ENCODE results near the gene R3HDM4.

The R3HDM4 gene

GRCh38 chr19:939439-939838, 26.4 kb upstream of the R3HDM4 start:
- CTCF ChIA-PET: no interaction called here
- no peak for DNase-seq (ENCODE audit: extremely low spot score)
- POLR2A ChIA-PET: interaction anchor here (1.1 kb wide), 1 partner anchor 20 kb away, joined by 3 read pairs; no protein-coding TSS in a partner anchor
- TF ChIP-seq ARNT (IDR thresholded peaks at IDR 0.05) (no peak), ELF4 (IDR thresholded peaks at IDR 0.05) (no peak), FOXA1 (IDR thresholded peaks at IDR 0.05) (no peak), NFRKB (IDR thresholded peaks at IDR 0.05) (no peak), ZNF384 (IDR thresholded peaks at IDR 0.05) (no peak), HDGF (IDR thresholded peaks at IDR 0.05; ENCODE audit: borderline replicate concordance) (no peak), LEF1 (IDR thresholded peaks at IDR 0.05; ENCODE audit: borderline replicate concordance) (no peak), L3MBTL2 (conservative IDR thresholded peaks at IDR 0.05) (no peak), SP1 (IDR thresholded peaks at IDR 0.05) (no peak), CTBP1 (IDR thresholded peaks at IDR 0.05; ENCODE audit: borderline replicate concordance) (no peak), SUZ12 (IDR thresholded peaks at IDR 0.05) (no peak), FOXK2 (IDR thresholded peaks at IDR 0.05) (no peak), BHLHE40 (IDR thresholded peaks at IDR 0.05; ENCODE audit: borderline replicate concordance) (no peak), TARDBP (IDR thresholded peaks at IDR 0.05) (no peak), FOXM1 (IDR thresholded peaks at IDR 0.05; ENCODE audit: borderline replicate concordance) (no peak)
- TF ChIP-seq, protein P1, sequence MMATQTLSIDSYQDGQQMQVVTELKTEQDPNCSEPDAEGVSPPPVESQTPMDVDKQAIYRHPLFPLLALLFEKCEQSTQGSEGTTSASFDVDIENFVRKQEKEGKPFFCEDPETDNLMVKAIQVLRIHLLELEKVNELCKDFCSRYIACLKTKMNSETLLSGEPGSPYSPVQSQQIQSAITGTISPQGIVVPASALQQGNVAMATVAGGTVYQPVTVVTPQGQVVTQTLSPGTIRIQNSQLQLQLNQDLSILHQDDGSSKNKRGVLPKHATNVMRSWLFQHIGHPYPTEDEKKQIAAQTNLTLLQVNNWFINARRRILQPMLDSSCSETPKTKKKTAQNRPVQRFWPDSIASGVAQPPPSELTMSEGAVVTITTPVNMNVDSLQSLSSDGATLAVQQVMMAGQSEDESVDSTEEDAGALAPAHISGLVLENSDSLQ (IDR thresholded peaks at IDR 0.05): no peak

DNA sequence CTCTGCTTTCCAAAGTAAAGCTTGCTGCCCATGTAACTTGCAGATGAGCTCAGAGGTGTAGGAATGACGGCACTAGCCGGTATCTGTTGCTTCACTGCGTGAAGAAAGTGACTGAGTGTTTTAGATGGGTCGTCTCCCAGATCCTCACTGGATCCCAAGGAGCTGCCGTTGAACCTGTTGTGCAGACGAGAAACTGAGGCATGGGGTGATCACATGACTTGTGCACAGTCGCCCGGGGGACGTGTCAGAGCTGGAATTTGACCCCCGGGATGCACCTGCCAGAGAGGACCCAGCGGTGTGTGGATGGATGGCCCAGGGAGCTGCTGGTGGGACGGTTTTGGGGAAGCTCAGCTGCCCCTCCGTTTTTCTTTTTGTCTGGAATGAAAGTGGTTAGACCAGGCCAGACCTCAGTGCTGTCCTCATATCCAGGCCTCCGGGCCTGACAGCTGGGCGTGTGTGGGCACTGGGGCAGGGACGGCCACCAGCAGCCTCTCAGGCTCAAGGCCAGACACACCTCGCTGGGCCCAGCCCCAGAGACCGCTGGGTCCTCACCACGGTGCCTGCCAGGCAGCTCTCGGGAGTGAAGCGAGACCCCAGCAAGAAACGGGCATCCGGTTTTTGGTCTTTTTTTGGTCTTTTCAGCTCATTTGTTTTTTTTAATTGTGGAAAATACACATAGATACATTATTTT, 25.4 kb upstream of the R3HDM4 start:
- ChIA-PET POLR2A (interaction anchor here (1.1 kb wide), 1 partner anchor 21 kb away, joined by 3 read pairs; no protein-coding TSS in a partner anchor), CTCF (no interaction called here)

DNA sequence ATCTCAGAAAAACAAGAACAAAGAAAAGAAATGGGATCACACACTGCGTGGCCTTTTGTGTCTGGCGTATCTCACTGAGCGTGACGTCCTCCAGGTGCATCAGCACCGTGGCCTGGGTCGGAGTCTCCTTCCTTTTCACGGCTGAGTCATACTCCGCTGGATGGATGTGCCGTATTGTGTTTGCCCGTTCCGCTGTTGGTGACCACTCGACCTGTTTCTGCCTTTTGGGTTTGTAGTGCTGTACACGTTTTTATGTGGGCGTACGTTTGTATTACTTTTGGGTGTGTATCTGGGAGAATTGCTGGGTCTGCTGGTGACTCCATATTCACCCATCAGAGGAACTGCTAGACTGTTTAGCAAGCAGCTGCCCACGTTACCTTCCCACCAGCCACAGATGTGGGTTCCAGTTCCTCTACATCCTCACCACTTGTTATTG, 24.3 kb upstream of the R3HDM4 start:
- TF ChIP-seq TARDBP (IDR thresholded peaks at IDR 0.05): no peak
- no peak for TF ChIP-seq HDGF (IDR thresholded peaks at IDR 0.05; ENCODE audit: borderline replicate concordance)
- no peak for TF ChIP-seq LEF1 (IDR thresholded peaks at IDR 0.05; ENCODE audit: borderline replicate concordance)
- no peak for TF ChIP-seq ELF4 (IDR thresholded peaks at IDR 0.05)
- no peak for TF ChIP-seq ZNF384 (IDR thresholded peaks at IDR 0.05)
- no peak for TF ChIP-seq ARNT (IDR thresholded peaks at IDR 0.05)
- no peak for TF ChIP-seq SP1 (IDR thresholded peaks at IDR 0.05)
- no peak for TF ChIP-seq FOXK2 (IDR thresholded peaks at IDR 0.05)
- TF ChIP-seq SUZ12 (IDR thresholded peaks at IDR 0.05): no peak
- TF ChIP-seq NFRKB (IDR thresholded peaks at IDR 0.05): no peak
- TF ChIP-seq, protein P1 (IDR thresholded peaks at IDR 0.05): no peak
- no peak for TF ChIP-seq CTBP1 (IDR thresholded peaks at IDR 0.05; ENCODE audit: borderline replicate concordance)
- TF ChIP-seq L3MBTL2 (conservative IDR thresholded peaks at IDR 0.05): no peak
- no peak for TF ChIP-seq FOXM1 (IDR thresholded peaks at IDR 0.05; ENCODE audit: borderline replicate concordance)
- TF ChIP-seq BHLHE40 (IDR thresholded peaks at IDR 0.05; ENCODE audit: borderline replicate concordance): no peak
- no peak for TF ChIP-seq FOXA1 (IDR thresholded peaks at IDR 0.05)
- POLR2A ChIA-PET: no interaction called here
- no peak for DNase-seq (ENCODE audit: extremely low spot score)
- CTCF ChIA-PET: no interaction called here

More for the DNA sequence above, 25.4 kb upstream of the R3HDM4 start:
- no peak for TF ChIP-seq ARNT (IDR thresholded peaks at IDR 0.05)
- no peak for TF ChIP-seq ELF4 (IDR thresholded peaks at IDR 0.05)
- DNase-seq (ENCODE audit: extremely low spot score): no peak

DNA sequence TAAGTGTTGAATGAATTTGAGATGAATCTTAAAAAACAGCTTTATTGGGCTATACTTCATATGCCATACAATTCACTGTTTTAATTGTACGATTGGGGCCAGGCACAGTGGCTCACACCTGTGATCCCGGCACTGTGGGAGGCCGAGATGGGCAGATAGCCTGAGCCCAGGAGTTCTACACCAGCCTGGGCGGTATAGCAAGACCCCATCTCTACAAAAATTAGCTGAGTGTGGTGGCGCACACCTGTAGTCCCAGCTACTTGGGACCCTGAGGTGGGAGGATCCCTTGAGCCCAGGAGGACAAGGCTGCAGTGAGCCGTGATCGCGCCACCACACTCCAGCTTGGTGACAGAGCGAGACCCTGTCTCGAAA, 23.1 kb upstream of the R3HDM4 start:
- ChIA-PET POLR2A (no interaction called here), CTCF (no interaction called here)
- TF ChIP-seq ARNT (IDR thresholded peaks at IDR 0.05) (no peak), LEF1 (IDR thresholded peaks at IDR 0.05; ENCODE audit: borderline replicate concordance) (no peak), HDGF (IDR thresholded peaks at IDR 0.05; ENCODE audit: borderline replicate concordance) (no peak), SUZ12 (IDR thresholded peaks at IDR 0.05) (no peak), CTBP1 (IDR thresholded peaks at IDR 0.05; ENCODE audit: borderline replicate concordance) (no peak), FOXK2 (IDR thresholded peaks at IDR 0.05) (no peak), L3MBTL2 (conservative IDR thresholded peaks at IDR 0.05) (no peak), ZNF384 (IDR thresholded peaks at IDR 0.05) (no peak), ELF4 (IDR thresholded peaks at IDR 0.05) (no peak), SP1 (IDR thresholded peaks at IDR 0.05) (no peak)
- TF ChIP-seq, protein P1 (IDR thresholded peaks at IDR 0.05): no peak
- no peak for DNase-seq (ENCODE audit: extremely low spot score)

GRCh38 chr19:934865-935479, 22.0 kb upstream of the R3HDM4 start:
- TF ChIP-seq FOXA1 (IDR thresholded peaks at IDR 0.05) (no peak), CTBP1 (IDR thresholded peaks at IDR 0.05; ENCODE audit: borderline replicate concordance) (no peak)
- ChIA-PET POLR2A (no interaction called here), CTCF (no interaction called here)
- DNase-seq (ENCODE audit: extremely low spot score): no peak

DNA sequence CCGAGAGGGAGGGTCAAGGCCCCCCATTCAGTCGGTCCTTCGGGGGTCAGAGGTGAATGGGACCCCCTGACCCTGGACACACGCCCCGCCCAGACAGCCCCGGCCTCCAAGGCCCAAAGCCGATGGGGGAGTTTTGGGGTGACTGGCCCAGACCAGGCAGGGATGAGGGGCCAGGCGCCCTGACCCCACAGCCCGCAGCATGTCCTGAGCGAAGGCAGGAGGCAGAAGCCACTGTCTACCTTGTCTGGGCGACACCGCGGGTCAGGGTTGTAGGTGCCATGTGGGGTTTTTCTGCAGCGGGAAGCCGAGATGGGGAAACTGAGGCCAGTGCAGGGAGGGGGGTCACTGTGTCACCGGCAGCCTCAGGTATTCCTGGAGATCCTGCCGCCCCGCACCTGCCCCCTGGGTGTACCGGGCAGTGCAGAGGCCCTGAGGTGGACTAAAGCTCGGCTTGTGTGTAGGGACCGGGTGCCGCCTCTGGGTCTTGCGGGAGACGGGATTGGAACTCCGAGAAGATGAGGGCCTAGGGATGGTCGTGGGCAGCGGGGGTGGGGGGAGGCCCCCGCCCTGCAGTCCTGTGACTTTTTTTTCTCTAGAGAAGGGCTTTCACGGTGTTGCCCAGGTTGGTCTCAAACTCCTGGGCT, 21.3 kb upstream of the R3HDM4 start:
- no peak for TF ChIP-seq TARDBP (IDR thresholded peaks at IDR 0.05)
- no peak for DNase-seq (ENCODE audit: extremely low spot score)
- POLR2A ChIA-PET: no interaction called here
- CTCF ChIA-PET: no interaction called here

Measured in HEK293T (cell line).